22Rv1 (cell line): ENCODE results near the gene COPZ1.

Experiments
- H3K27ac ChIP-seq: fragments of 450-650 bp; 2 replicates; pipeline ENCODE4 v1.5.1; 2017
- CTCF ChIP-seq: fragments of 450-650 bp; IDR thresholded peaks from 2 replicates; pipeline ENCODE4 v1.5.1; 2017; ENCODE audit warnings: mild to moderate bottlenecking
- ZFX ChIP-seq: fragments of 450-650 bp; IDR thresholded peaks from 2 replicates; pipeline ENCODE4 v1.6.1; 2017; ENCODE audit warnings: antibody characterized with exemption, borderline replicate concordance

COPZ1 gene

GRCh38 chr12:54300225-54300731, 24.7 kb upstream of the COPZ1 start:
- H3K27ac ChIP-seq: no peak overlapping the region
- TF ChIP-seq ZFX (no peak), CTCF (no peak)

GRCh38 chr12:54300732-54301427, 24.1 kb upstream of the COPZ1 start, which contains the start of gene NFE2:
TSS of gene NFE2 (minus strand) at chr12:54301015. CDS start at chr12:54295248, 5,767 bp downstream.
- no peak within 1 kb of the TSS for H3K27ac ChIP-seq
- TF ChIP-seq ZFX (no peak), CTCF (no peak; the same call in 1 of the 2 replicates)

GRCh38 chr12:54301428-54302048, 23.4 kb upstream of the COPZ1 start:
- no peak for TF ChIP-seq ZFX
- no peak for TF ChIP-seq CTCF
- H3K27ac ChIP-seq: no peak overlapping the region

- no peak overlapping the region for H3K27ac ChIP-seq
- TF ChIP-seq ZFX (no peak), CTCF (no peak)
Observed at GRCh38 chr12:54303640-54304039, 21.3 kb upstream of the COPZ1 start.

DNA sequence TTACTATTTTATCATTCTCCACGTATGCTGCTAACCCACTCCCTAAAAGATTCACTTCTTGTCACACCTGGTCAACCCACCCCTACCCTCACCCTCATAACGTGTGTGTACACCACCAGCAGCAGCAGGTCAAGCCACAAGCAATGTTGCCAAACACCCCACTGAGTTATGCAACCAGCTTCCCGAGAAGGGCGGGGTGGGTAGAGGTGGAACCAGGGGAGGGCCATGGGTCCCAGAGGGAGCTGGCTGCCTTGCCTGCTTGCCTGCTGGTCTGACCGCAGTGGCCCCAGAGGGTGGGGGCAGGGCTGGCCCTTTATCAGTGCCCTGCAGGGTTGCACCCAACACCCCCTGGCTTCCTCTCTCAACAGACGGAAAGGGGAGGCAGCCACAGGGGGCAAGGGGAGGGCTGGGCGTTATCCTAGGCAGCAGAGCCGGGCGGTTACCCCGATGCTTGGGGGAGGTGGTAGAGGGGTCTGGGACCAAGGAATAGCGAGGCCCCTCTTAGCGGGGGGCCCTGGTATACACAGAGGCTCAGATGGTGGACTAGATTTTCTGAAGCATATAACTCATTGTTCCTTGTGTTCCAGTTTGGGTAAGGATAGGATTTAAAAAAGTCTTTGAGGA, 20.6 kb upstream of the COPZ1 start:
- no peak for TF ChIP-seq CTCF
- TF ChIP-seq ZFX: no peak
- no peak overlapping the region for H3K27ac ChIP-seq

DNA sequence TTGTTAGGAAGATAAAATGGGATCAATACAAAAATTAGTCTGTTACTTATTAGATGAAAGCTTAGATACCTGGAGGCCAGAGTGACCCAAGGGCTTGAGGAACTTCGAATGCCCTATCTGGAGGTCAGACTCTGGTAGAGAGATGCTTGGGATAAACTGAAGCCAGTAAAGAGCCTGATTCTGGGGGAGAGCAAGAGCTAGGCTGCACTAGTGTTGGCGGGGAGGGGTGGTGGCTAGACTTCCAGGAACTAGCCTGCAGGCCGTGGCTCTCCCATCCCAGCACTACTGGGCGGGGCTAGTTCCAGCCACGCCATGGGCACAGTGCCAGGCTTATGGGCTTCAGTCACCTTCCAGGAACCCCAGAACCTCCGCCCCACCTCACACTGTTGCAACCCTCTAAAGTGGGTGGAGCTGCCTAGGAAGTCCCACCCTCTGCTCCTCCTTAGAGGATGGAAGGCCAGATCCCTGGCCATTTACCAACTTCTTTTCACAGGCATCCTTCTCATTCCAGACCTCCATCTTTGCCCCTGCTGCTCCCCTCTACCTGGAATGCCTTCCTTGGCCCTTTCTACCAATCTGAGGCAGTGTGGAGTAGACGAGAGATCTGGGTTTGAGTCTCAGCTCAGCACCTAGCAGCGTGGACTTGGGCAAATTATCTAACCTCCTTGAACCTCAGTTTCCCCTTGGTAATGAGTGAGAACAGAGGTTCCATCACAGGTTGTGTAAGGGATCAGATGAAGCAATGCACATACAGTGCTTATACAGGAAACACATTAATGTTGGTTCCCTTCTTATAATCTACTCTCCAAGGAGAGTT, 17.8 kb upstream of the COPZ1 start:
- TF ChIP-seq CTCF (no peak), ZFX (no peak)

More for the DNA sequence above, 17.8 kb upstream of the COPZ1 start:
- H3K27ac ChIP-seq: no peak overlapping the region
